ENCODE data around the gene CCDC201.

GRCh38 chr7:45876519-45876918 lies 3.6 kb upstream of the CCDC201 start:
- TF ChIP-seq, protein P1, sequence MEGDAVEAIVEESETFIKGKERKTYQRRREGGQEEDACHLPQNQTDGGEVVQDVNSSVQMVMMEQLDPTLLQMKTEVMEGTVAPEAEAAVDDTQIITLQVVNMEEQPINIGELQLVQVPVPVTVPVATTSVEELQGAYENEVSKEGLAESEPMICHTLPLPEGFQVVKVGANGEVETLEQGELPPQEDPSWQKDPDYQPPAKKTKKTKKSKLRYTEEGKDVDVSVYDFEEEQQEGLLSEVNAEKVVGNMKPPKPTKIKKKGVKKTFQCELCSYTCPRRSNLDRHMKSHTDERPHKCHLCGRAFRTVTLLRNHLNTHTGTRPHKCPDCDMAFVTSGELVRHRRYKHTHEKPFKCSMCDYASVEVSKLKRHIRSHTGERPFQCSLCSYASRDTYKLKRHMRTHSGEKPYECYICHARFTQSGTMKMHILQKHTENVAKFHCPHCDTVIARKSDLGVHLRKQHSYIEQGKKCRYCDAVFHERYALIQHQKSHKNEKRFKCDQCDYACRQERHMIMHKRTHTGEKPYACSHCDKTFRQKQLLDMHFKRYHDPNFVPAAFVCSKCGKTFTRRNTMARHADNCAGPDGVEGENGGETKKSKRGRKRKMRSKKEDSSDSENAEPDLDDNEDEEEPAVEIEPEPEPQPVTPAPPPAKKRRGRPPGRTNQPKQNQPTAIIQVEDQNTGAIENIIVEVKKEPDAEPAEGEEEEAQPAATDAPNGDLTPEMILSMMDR (IDR thresholded peaks at IDR 0.05; ENCODE audit: insufficient read depth, low read length): no peak
- no peak for TF ChIP-seq POLR2AphosphoS5 (IDR thresholded peaks at IDR 0.05; ENCODE audit: low read depth)
- TF ChIP-seq, protein P2, sequence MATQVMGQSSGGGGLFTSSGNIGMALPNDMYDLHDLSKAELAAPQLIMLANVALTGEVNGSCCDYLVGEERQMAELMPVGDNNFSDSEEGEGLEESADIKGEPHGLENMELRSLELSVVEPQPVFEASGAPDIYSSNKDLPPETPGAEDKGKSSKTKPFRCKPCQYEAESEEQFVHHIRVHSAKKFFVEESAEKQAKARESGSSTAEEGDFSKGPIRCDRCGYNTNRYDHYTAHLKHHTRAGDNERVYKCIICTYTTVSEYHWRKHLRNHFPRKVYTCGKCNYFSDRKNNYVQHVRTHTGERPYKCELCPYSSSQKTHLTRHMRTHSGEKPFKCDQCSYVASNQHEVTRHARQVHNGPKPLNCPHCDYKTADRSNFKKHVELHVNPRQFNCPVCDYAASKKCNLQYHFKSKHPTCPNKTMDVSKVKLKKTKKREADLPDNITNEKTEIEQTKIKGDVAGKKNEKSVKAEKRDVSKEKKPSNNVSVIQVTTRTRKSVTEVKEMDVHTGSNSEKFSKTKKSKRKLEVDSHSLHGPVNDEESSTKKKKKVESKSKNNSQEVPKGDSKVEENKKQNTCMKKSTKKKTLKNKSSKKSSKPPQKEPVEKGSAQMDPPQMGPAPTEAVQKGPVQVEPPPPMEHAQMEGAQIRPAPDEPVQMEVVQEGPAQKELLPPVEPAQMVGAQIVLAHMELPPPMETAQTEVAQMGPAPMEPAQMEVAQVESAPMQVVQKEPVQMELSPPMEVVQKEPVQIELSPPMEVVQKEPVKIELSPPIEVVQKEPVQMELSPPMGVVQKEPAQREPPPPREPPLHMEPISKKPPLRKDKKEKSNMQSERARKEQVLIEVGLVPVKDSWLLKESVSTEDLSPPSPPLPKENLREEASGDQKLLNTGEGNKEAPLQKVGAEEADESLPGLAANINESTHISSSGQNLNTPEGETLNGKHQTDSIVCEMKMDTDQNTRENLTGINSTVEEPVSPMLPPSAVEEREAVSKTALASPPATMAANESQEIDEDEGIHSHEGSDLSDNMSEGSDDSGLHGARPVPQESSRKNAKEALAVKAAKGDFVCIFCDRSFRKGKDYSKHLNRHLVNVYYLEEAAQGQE (IDR thresholded peaks at IDR 0.05; ENCODE audit: insufficient replicate concordance, low read depth): no peak
